Measurements from ENCODE around the gene DDC.

DDC gene

DNA sequence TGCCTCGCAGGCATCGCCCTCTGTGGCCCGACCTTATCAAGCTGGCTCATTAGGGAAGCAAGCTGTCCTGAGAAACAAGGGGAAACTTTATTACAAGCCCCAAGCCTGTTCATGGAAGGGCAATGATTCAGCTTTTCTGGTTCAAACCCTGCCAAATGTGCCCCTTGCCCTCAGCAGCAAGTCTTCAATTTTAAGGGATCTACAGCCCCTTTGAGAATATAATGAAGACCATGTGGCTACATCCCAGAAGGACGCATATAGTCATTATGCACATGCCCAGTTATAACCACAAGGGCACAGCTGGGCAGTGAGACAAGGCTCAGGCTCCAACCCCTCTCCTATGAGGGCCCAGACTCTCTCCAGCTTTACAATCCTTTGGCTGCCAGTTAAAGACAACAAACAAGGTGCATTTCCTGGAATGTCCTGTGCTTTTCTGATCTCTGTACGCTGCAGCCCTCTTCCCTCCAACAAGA is 56.7 kb downstream of the DDC start:
- DNase-seq (ENCODE audit: low spot score) = no peak
- TF ChIP-seq, protein P1, sequence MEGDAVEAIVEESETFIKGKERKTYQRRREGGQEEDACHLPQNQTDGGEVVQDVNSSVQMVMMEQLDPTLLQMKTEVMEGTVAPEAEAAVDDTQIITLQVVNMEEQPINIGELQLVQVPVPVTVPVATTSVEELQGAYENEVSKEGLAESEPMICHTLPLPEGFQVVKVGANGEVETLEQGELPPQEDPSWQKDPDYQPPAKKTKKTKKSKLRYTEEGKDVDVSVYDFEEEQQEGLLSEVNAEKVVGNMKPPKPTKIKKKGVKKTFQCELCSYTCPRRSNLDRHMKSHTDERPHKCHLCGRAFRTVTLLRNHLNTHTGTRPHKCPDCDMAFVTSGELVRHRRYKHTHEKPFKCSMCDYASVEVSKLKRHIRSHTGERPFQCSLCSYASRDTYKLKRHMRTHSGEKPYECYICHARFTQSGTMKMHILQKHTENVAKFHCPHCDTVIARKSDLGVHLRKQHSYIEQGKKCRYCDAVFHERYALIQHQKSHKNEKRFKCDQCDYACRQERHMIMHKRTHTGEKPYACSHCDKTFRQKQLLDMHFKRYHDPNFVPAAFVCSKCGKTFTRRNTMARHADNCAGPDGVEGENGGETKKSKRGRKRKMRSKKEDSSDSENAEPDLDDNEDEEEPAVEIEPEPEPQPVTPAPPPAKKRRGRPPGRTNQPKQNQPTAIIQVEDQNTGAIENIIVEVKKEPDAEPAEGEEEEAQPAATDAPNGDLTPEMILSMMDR (IDR thresholded peaks at IDR 0.05; ENCODE audit: extremely low read depth, missing control alignments) = no peak

DNA sequence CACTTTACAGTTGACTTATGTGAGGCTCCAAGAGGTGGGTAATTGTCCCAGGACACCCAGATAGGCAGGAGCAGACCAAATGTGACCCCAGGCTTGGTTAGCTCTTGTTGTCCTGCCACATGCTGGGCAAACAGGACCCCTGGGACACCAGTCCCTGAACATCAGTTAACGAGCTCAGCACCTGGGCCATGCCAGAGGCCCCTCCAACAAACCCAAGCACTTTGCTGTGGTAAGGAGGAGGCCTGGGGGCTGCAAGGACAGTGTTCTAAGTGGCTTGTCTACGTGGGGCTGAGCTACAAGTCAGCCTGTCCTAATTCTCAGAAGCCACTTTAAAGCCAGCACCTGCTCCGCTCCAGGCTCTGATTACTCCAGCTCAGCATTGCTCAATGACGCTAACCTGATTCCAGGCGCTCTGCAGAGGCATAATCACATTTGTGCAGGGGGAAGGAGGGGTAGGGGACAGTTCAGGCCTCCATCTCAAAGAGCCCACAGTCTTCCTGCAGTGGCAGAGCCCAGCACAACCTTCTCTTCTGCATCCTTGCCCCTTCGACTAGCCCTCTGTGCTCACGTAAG is 57.2 kb downstream of the DDC start:
- TF ChIP-seq, protein P1 (IDR thresholded peaks at IDR 0.05; ENCODE audit: extremely low read depth, missing control alignments) = no peak
- no peak for DNase-seq (ENCODE audit: low spot score)

DNA sequence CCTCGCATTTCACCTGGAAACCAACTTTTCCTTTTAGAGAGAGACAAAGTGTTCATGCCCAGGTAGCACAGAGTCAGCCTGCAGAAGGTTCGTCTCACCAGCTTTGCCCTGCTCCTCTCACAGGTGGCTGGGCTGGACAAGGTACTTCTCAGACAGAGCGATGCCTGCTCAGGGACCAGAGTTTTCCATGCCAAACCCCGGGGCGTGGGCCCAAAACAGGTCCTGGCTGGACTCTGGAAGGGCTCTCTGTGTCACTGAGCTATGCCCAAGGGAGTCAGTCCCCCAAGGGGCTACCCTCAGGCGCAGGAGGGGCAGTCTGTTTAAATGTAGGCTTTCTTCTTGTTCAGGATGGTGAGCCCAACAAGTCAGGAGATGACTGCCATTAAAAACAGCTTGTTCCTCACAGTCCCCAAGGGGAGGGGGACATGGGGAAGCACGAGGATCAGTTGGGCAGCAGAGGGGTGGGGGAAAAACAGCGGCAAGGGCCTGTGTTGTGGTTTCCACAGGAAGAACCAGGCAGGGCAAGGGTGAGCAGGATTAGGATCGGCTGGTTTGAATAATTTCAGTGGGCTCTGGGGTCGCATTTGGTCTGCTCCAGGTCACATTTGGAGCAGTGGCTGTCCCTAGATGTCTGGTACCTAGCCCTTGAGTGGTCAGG is 59.5 kb downstream of the DDC start:
- TF ChIP-seq, protein P1 (IDR thresholded peaks at IDR 0.05; ENCODE audit: extremely low read depth, missing control alignments) = no peak
- no peak for DNase-seq (ENCODE audit: low spot score)

DNA sequence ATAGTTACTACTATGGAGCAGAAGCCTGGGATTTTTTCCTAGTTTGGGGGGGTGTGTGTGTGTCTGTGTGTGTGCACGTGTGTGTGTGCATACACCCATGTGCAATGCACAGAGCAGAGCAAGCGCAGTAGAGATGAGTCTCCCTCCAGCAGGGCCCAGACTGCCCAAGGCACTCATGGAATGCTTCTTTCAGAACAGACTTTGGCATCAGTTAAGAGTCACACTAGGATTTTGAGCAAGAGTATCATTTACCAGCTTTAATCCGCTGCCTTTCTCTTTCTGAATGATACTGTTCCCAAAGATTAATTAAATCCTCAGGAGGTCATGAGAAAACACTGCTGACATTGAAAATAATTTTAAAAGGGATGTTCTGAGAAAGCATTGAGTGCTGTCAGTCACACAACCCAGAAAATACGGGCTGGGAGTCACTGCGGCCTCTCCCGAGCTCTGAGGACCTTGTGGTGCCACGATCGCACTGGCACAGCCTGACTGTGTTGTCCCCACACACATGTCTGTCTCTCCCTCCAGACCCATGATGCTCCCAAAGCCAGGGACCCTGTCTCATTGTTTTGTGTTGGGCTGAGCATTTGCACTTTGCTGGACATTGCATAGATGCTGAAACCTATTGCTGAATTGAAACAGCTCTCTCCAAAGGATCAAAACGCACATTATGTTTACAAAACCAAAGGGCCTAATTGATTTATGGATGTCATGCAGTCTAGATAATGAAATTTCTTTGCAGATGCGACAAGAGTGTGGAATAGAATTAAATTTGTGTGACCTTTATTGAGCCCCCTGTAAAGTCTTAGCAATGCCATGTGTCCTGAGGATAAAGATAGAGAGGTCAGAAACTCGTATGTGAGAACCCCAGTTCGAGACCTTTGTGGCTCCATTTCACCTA is 60.3 kb downstream of the DDC start:
- TF ChIP-seq, protein P1 (IDR thresholded peaks at IDR 0.05; ENCODE audit: extremely low read depth, missing control alignments) = no peak

DNA sequence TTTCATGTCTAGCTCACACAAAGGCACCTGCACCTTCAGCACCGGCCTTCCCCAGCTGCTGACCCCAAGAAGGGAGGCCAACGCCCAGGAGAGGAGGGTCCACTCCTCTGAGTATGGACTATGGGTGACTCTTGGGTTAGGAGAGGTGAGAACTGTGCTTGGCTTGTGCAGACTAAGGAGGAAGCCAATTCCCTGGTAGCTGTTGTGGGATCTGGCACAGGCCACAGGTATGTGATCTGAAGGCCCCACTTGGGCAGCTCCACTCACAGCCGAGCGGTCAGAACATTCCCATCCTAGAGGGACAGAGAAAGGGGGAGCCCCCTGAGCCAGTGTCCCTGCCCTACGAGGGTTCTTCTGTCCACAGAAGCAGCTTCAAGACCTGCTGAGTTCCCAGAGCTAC is 62.3 kb downstream of the DDC start:
- TF ChIP-seq, protein P1 (IDR thresholded peaks at IDR 0.05; ENCODE audit: extremely low read depth, missing control alignments) = no peak
- DNase-seq (ENCODE audit: low spot score) = no peak

More for the DNA sequence above, 60.3 kb downstream of the DDC start:
- no peak for DNase-seq (ENCODE audit: low spot score)

DNA sequence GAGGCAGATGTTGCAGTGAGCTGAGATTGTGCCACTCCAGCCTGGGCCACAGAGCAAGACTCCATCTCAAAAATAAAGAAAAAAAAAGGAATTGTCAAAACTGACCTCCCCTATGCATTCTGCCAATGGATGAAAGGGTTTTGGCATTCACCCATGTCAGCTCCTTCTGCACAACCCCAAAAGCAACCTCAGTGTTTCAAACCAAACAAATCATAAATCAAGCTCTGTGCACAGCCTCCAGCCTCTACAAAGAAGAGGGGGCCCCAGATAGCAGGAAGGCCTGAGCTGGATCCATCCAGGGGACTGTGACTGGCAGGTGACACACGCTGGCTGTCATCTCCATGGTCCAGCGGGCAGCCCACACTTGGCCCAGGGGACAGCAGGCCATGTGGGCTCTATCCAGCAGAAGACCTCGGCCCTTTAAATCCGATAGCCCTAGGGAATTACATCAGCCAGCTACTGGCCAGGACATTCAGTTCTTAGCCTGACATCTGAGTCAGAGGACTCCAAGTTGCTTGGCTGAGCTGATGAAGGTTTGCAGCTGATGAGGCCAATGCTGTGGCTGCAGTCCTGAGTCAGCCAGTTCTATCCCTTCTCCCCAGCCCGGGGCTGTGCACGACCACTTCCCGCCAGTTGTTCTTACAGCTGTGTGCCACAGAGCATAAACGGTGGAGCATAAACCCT is 63.1 kb downstream of the DDC start:
- no peak for DNase-seq (ENCODE audit: low spot score)
- TF ChIP-seq, protein P1 (IDR thresholded peaks at IDR 0.05; ENCODE audit: extremely low read depth, missing control alignments) = no peak
